DMS 273 treated with DMSO at 0.1 percent for 48 hours (cell line): ENCODE data around the gene C16orf96.

Experiments
- DNase-seq: peaks from one replicate; lab custom pipeline; 2025; lab: John Stamatoyannopoulos, UW

Gene C16orf96

GRCh38 chr16:4646773-4647643 lies 90.9 kb downstream of the C16orf96 start:
- no peak for DNase-seq

GRCh38 chr16:4647644-4647980 lies 91.5 kb downstream of the C16orf96 start:
- DNase-seq = no peak

DNA sequence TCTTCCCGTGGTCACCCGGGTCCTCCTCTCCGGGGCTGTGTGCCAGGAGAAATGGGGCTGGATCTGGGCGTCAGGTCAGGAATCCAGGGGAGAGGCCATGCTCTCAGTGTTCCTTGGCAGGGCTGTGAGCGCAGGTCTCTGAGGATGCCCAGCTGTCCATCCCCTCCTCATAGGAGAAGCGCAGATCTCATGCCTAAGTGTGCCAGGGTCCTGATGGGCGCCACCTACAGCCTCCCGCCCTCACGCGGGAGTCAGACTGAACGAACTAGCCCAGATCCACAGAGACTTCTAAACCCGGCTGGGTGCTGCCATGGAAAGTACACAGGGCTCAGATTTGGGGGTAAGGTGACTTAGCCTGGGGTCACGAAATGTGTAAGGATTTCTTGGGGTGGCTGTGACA lies 92.8 kb downstream of the C16orf96 start:
- no peak for DNase-seq

DNA sequence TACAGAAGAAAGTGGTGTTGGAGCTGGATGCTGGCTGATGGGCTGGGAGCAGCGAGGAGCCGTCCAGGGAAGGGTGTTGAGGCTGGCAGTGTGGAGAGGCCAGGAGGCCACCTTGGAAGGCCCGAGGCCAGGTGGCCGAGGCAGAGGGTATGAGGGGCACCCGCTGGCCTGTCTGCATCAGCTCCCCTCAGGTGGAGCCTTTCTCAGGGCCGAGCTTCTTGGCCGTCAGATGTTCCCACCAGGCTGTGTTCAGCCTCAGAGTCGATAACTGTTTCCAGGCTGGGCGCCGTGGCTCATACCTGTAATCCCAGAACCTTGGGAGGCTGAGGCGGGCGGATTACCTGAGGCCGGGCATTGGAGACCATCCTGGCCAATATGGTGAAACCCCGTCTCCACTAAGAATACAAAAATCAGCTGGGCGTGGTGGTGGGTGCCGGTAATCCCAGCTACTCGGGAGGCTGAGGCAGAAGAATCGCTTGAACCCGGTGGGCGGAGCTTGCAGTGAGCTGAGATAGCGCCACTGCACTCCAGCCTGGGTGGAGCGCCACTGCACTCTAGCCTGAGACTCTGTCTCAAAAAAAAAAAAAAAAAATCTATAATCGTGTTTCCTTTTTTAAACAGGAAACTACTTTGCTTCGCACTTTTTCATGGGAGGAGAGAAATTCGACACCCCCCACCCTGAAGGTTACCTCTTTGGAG lies 93.8 kb downstream of the C16orf96 start:
- DNase-seq = no peak
